Activated CD4-positive, alpha-beta T cell treated with anti-CD3 and anti-CD28 coated beads, Interleukin-2, amount 10 ng/mL, durations not matched to agents 7 days and 5 days (primary cell): ENCODE data around the gene DDX25. TPM values are rescaled to one million over a fixed set of nuclear protein-coding genes. Genes with fewer than 3 reads are reported as not detected.
"Not testable (repeated sequence)": the region's sequence is repeated elsewhere in the genome, so short reads cannot be mapped to it uniquely, and the experiment has no call there.

Source experiments
- CTCF ChIA-PET: fragments of 350-600 bp; sonication (Branson Sonifier 250); formaldehyde crosslinking; loops from one replicate; lab custom pipeline; 2021; ENCODE audit warnings: antibody characterized with exemption; lab: Charles Lee
- POLR2A ChIA-PET: fragments of 350-600 bp; sonication (Branson Sonifier 250); formaldehyde crosslinking; loops from one replicate; lab custom pipeline; 2021; ENCODE audit warnings: antibody characterized with exemption; lab: Charles Lee
- DNase-seq: peaks from one replicate; pipeline ENCODE4 v3.0.0-alpha.2; 2020
- H3K27ac Mint-ChIP-seq: one replicate; pipeline ENCODE4 v1.8.0; 2021; ENCODE audit warnings: mild to moderate bottlenecking, moderate library complexity, mixed read lengths
- H3K27me3 Mint-ChIP-seq: one replicate; pipeline ENCODE4 v1.8.0; 2021; ENCODE audit warnings: mixed read lengths
- H3K36me3 Mint-ChIP-seq: one replicate; pipeline ENCODE4 v1.8.0; 2021; ENCODE audit warnings: low read depth, mixed read lengths
- H3K4me1 Mint-ChIP-seq: one replicate; pipeline ENCODE4 v1.8.0; 2021; ENCODE audit warnings: mixed read lengths
- H3K4me3 Mint-ChIP-seq: one replicate; pipeline ENCODE4 v1.8.0; 2021; ENCODE audit warnings: mild to moderate bottlenecking, moderate library complexity, mixed read lengths
- H3K9me3 Mint-ChIP-seq: one replicate; pipeline ENCODE4 v1.8.0; 2021; ENCODE audit warnings: mixed read lengths
- total RNA-seq, 2 experiments: library from RNA; stranded (reverse); gene quantifications; one replicate each; pipeline ENCODE4 v1.2.3, GENCODE V29; 2021

Gene DDX25
- total RNA-seq, 2 experiments from 2014 or later, result 0.12 TPM; not detected in 1

DNA sequence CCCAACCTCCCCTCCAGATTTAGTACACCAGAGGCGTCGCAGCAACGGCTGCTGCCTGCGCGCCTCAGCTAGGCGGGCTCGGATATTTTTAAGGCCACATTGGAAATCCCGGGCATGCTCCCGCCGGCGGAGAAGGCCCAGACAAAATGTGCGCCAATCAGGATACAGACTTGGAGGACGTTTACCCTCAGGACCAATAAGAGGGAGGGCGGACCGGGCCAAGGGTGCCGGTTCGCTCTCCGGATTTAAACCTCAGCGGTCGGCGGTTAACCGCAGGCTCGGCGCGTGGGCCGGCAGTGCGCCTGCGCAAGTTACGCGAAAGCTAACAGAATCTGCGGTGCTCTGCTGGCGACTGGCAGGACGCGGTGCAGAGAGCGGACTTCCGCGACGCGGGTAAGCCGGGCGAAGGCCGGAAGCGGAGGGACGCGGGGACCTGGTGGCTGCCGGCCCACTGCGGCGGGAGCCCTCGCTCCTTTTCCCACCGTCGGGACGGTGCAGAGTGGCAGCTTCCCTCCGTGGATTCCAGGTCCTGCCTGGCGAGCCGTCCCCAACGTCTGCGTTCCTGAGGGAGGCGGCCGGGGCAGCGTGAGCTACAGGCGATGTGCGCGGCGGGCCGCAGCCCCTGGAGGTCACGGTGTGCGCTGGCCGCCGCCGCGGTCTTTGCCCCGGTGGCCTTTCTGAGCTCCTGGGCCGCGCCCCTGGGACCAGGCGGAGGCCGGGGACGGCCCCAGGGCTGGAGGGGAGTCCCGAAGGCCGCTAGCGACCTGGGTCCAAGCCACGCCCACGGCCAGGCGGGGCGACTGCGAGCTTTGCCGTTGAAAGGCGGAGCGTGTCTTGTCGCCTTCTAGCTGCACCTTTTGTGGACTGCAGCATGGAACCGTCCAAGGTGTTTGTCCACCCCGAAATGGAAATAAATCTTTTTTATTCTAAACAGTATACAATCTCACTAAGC, 16.7 kb upstream of the DDX25 start, which contains the start of gene HYLS1:
HYLS1 (plus strand) TSS at position 296 of the 952 bp plus-strand sequence. CDS start 11,701 bp downstream, outside the sequence.
- H3K27ac Mint-ChIP-seq, result peak within 1 kb of the TSS; percentile 96
- CTCF ChIA-PET, result interaction anchor here (0.8 to 1.9 kb wide), 6 partner anchors 9 to 318 kb away, joined by 3 to 9 read pairs (median 7); partner anchors contain the start of genes CHEK1, EI24 and PUS3
- POLR2A ChIA-PET, result interaction anchor here (1.0 to 2.1 kb wide), 7 partner anchors 9 to 431 kb away, joined by 3 to 9 read pairs (median 7); partner anchors contain the start of genes EI24 and PUS3

DNA sequence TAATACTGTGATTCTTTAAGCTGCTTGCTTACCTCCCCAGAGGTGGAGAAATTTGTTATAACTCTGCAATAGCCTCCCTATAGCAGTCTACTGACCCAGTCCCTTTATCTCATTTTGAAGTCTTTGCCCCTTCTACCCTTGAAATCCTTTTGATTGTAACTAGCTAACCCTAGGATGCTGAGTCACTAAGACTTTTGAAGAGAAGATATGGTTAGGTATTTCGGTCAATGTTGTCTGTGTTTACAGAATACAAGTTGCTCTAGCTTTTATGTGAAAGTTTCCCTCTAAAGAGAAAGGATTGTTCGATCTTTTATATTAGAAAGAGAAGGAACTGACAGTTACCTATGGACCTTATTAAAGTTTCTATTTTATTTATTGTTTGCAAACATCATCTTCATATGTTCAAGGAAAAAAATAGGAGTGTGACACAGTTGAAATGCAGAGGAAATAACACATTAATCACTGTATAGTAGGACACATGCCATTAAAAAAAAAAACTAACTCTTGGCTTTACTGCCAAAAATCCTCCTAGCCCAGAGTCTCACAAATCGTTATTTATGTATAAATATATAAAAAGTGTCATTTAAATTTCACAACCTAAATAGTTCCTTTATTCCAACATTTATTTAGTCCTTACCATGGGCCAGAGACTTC, 13.7 kb upstream of the DDX25 start:
- H3K36me3 Mint-ChIP-seq, result peaks cover 45% of the 10 kb centered on the region
- H3K4me1 Mint-ChIP-seq, result peaks cover 49% of the 10 kb centered on the region
- no peak overlapping the region for H3K27ac Mint-ChIP-seq
- POLR2A ChIA-PET, result no interaction called here
- H3K27me3 Mint-ChIP-seq, result peaks cover 2% of the 10 kb centered on the region
- DNase-seq, result no peak
- H3K9me3 Mint-ChIP-seq, result no peaks in the 10 kb centered on the region
- peak overlapping the region; percentile 23 for H3K4me3 Mint-ChIP-seq
- CTCF ChIA-PET, result interaction anchor here (0.9 to 1.4 kb wide), 3 partner anchors 8 to 177 kb away, joined by 3 to 4 read pairs (median 3); partner anchors contain the start of gene PUS3

More for the DNA sequence above, 16.7 kb upstream of the DDX25 start, which contains the start of gene HYLS1:
- H3K9me3 Mint-ChIP-seq, result no peaks in the 10 kb centered on the region
- DNase-seq, result peak; percentile 97
- H3K4me1 Mint-ChIP-seq, result peaks cover 42% of the 10 kb centered on the region
- peaks cover 23% of the 10 kb centered on the region for H3K36me3 Mint-ChIP-seq
- peak within 1 kb of the TSS; percentile 80 for H3K4me3 Mint-ChIP-seq
- peaks cover 2% of the 10 kb centered on the region for H3K27me3 Mint-ChIP-seq

DNA sequence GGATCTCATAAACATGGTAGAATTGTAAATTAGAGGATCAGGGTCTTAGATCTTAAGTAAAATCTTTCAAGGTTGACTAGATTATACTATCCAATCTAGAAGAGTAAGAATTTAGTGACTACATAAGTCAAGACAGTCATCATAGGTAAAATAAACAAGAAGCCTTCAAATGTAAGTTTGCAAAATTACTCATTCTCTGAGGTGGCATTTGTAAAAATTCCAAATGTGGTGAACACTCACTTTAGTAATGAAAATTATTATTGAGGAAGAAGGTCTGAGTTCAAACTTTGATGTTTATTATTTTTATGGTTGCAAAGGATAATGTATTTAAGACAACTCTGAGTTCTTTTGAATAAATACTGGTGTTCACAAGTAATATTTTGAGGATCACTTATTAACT, 12.2 kb upstream of the DDX25 start:
- Mint-ChIP-seq H3K4me3 (no peak overlapping the region), H3K9me3 (no peaks in the 10 kb centered on the region), H3K4me1 (peaks cover 49% of the 10 kb centered on the region), H3K36me3 (peaks cover 51% of the 10 kb centered on the region), H3K27ac (no peak overlapping the region), H3K27me3 (peaks cover 2% of the 10 kb centered on the region)
- ChIA-PET CTCF (no interaction called here), POLR2A (no interaction called here)
- DNase-seq, result no peak

DNA sequence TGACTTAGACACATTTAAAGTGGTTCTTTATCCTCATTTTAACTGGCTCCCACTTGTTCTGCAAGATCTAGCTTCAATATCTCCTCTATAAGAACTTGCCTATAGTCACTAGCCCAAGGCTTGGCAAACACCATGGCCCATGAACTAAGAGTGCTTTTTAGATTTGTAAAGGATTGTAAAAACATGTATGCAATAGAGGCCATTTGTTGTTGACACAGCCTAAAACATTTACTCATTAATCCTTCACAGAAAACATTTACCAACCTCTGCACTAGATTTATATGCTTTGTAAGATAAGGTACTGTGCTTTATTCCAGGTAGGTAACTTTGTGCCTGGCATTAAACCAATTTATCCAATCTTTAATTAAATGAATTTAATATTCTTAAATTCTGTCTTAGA, 11.3 kb upstream of the DDX25 start:
- DNase-seq, result no peak
- Mint-ChIP-seq H3K27ac (no peak overlapping the region), H3K4me3 (no peak overlapping the region), H3K9me3 (no peaks in the 10 kb centered on the region), H3K4me1 (peaks cover 53% of the 10 kb centered on the region), H3K27me3 (no peaks in the 10 kb centered on the region), H3K36me3 (peaks cover 58% of the 10 kb centered on the region)
- ChIA-PET CTCF (no interaction called here), POLR2A (no interaction called here)

GRCh38 chr11:125901872-125902271, 2.4 kb upstream of the DDX25 start:
- Mint-ChIP-seq H3K27me3 (peaks cover 22% of the 10 kb centered on the region), H3K4me1 (peaks cover 40% of the 10 kb centered on the region), H3K36me3 (peaks cover 40% of the 10 kb centered on the region), H3K4me3 (peak overlapping the region; percentile 93), H3K9me3 (no peaks in the 10 kb centered on the region), H3K27ac (no peak overlapping the region)
- DNase-seq, result no peak
- ChIA-PET CTCF (interaction anchor here (1.8 kb wide), 1 partner anchor 14 kb away, joined by 9 read pairs; the partner anchor contains the start of gene HYLS1), POLR2A (no interaction called here)

DNA sequence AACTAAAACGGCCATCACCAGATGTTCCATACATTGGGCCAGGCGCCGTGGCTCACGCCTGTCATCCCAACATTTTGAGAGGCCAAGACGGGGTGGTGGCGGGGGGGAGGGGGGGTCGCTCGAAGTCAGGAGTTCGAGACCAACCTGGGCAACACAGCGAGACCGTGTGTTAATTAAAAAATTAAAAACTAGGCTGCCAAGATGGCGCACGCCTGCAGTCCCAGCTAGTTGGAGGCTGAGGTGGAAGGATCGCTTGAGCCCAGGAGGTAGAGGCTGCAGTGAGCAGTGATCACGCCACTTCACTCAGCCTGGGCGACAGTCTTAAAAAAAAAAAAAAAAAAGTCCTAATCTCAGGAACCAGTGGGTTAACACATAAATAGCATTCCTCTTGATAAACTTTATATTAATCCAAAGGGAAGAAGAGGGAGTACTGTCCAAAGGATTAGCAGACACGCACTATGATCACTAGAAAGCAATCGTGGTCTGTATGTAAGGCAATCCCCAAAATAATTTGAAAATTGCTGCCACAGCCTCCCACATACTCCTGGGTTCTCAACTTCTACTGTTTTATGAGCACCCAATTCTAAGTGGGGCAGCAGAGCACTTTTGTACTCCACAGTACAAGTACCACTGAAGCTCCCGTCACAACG, 1.9 kb upstream of the DDX25 start:
- Mint-ChIP-seq H3K4me3 (peak overlapping the region; percentile 93), H3K4me1 (peaks cover 36% of the 10 kb centered on the region), H3K36me3 (peaks cover 39% of the 10 kb centered on the region), H3K9me3 (no peaks in the 10 kb centered on the region), H3K27ac (peak overlapping the region; percentile 88), H3K27me3 (peaks cover 23% of the 10 kb centered on the region)
- CTCF ChIA-PET, result interaction anchor here (0.9 to 1.8 kb wide), 3 partner anchors 13 to 21 kb away, joined by 3 to 9 read pairs (median 4); partner anchors contain the start of gene HYLS1
- DNase-seq, result no peak
- POLR2A ChIA-PET, result interaction anchor here (0.6 to 1.3 kb wide), 3 partner anchors 13 to 417 kb away, joined by 3 to 7 read pairs (median 4); no protein-coding TSS in a partner anchor

- DNase-seq, result peak; percentile 92
- peaks cover 32% of the 10 kb centered on the region for H3K36me3 Mint-ChIP-seq
- POLR2A ChIA-PET, result interaction anchor here (0.6 to 1.3 kb wide), 4 partner anchors 12 to 839 kb away, joined by 3 to 7 read pairs (median 4); no protein-coding TSS in a partner anchor
Observed at GRCh38 chr11:125902927-125903710, 1.2 kb upstream of the DDX25 start, which contains the start of gene PUS3. Gene PUS3, minus strand, starts transcription at chr11:125903206. Its CDS starts 6,922 bp downstream, at chr11:125896284.

DNA sequence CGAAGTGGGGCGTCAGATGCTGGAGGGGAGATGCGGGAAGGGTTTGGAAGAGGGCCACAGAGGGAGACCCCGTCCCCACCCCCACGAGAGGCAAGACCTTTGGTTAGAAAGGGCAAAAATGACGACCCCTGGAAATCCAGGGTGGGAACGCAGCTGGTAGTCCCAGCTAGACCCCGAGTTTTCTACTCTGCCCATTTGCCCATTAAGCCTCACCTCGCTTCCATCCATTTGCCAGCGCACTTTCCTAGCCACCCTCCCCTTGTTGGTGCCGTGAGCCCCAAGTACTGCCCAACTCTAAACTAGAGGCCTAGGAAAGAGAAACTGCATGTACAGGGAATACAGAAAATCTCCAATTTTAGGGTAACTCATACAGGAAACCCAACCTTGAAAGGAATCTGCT, 370 bp downstream of the DDX25 start:
- no peak for DNase-seq
- ChIA-PET CTCF (no interaction called here), POLR2A (no interaction called here)
- no peak overlapping the region for H3K27ac Mint-ChIP-seq
- H3K27me3 Mint-ChIP-seq, result peaks cover 38% of the 10 kb centered on the region
- H3K36me3 Mint-ChIP-seq, result peaks cover 22% of the 10 kb centered on the region
- peaks cover 29% of the 10 kb centered on the region for H3K4me1 Mint-ChIP-seq
- H3K9me3 Mint-ChIP-seq, result no peaks in the 10 kb centered on the region
- H3K4me3 Mint-ChIP-seq, result peak overlapping the region; percentile 62

More at GRCh38 chr11:125902927-125903710, 1.2 kb upstream of the DDX25 start, which contains the start of gene PUS3:
- H3K27me3 Mint-ChIP-seq, result peaks cover 30% of the 10 kb centered on the region
- no peaks in the 10 kb centered on the region for H3K9me3 Mint-ChIP-seq
- peak within 1 kb of the TSS; percentile 93 for H3K4me3 Mint-ChIP-seq
- peaks cover 29% of the 10 kb centered on the region for H3K4me1 Mint-ChIP-seq
- CTCF ChIA-PET, result interaction anchor here (0.7 to 1.8 kb wide), 5 partner anchors 13 to 175 kb away, joined by 3 to 9 read pairs (median 4); partner anchors contain the start of gene HYLS1
- peak within 1 kb of the TSS; percentile 88 for H3K27ac Mint-ChIP-seq

DNA sequence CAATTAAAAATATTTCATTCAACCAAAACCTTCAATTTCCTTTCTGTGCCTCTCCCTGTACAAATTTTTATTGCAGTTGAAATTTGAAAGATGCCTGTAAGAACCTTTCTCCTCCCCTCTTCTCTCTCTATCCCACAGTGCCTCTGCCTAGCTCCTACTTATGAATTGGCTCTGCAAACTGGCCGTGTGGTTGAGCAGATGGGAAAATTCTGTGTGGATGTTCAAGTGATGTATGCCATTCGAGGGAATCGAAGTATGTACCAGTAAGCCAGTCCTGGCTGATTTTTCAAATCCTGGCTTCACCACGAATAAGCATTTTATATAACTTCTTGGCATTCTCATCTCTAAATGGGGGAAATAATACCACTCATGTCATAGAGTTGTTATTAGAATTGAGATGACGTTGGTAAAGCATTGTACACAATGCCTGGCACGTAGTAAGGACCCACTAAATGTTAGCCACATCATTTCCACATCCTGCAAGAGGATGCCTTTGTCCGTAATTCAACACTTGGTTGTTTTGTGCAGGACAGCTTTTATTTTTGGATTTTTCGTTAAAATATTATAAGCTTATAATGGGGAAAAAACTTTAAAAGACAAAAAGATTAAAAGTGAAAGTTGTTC, 6.0 kb downstream of the DDX25 start:
- DNase-seq, result no peak
- H3K4me3 Mint-ChIP-seq, result no peak overlapping the region
- H3K9me3 Mint-ChIP-seq, result no peaks in the 10 kb centered on the region
- ChIA-PET POLR2A (no interaction called here), CTCF (interaction anchor here (1.2 kb wide), 1 partner anchor 11 kb away, joined by 3 read pairs; no protein-coding TSS in a partner anchor)
- H3K27ac Mint-ChIP-seq, result no peak overlapping the region
- no peaks in the 10 kb centered on the region for H3K36me3 Mint-ChIP-seq
- peaks cover 36% of the 10 kb centered on the region for H3K27me3 Mint-ChIP-seq
- no peaks in the 10 kb centered on the region for H3K4me1 Mint-ChIP-seq

GRCh38 chr11:125914601-125915000, 10.3 kb downstream of the DDX25 start:
- POLR2A ChIA-PET, H3K9me3 Mint-ChIP-seq, H3K4me1 Mint-ChIP-seq, H3K4me3 Mint-ChIP-seq, H3K36me3 Mint-ChIP-seq, DNase-seq, H3K27ac Mint-ChIP-seq: not testable (repeated sequence)
- CTCF ChIA-PET, result interaction anchor here (1.2 kb wide), 1 partner anchor 14 kb away, joined by 3 read pairs; no protein-coding TSS in a partner anchor
- H3K27me3 Mint-ChIP-seq, result peaks cover 38% of the 10 kb centered on the region
